Upper lobe of right lung (tissue), 1 donor: ENCODE results near the gene KIF1A. TPM values are rescaled to one million over a fixed set of nuclear protein-coding genes. Genes with fewer than 3 reads are reported as not detected.

Source experiments
- ATAC-seq: fragments of 200-7000 bp; cut with Tn5 transposase; one replicate; pipeline ENCODE4 v1.9.1; 2020; ENCODE audit warnings: mild to moderate bottlenecking, moderate library complexity
- DNase-seq: peaks from one replicate; pipeline ENCODE4 v3.0.0-alpha.2; 2020
- H3K27ac ChIP-seq: fragments of 200-600 bp; one replicate; pipeline ENCODE4 v1.8.0; 2022
- H3K27me3 ChIP-seq: fragments of 200-600 bp; one replicate; pipeline ENCODE4 v1.8.0; 2022; ENCODE audit warnings: mild to moderate bottlenecking
- H3K36me3 ChIP-seq: fragments of 200-600 bp; one replicate; pipeline ENCODE4 v1.8.0; 2022
- H3K4me1 ChIP-seq: fragments of 200-600 bp; one replicate; pipeline ENCODE4 v1.8.0; 2022
- H3K4me3 ChIP-seq: fragments of 200-600 bp; one replicate; pipeline ENCODE4 v1.8.0; 2022; ENCODE audit warnings: mild to moderate bottlenecking
- H3K9me3 ChIP-seq: fragments of 200-600 bp; one replicate; pipeline ENCODE4 v1.8.0; 2022
- intact Hi-C: fragments of 100-400 bp; cut with DNase I; formaldehyde crosslinking; loops from one replicate; pipeline ENCODE4 v1.11.0; 2022
- total RNA-seq: library from RNA; stranded (reverse); fragmentation: NEBNext Ultra II Directional; extraction: Animal tissue kit (Norgen Biotek cat#: 25700); gene quantifications from one replicate; pipeline ENCODE4 v1.2.1, GENCODE V29; 2021
- TF ChIP-seq, protein P1 (sequence below): fragments of 200-600 bp; IDR thresholded peaks from one replicate; pipeline ENCODE4 v1.8.0; 2022; ENCODE audit warnings: antibody characterized with exemption
- donor health status: DM: no; HTN: yes; CAD: no; lungs with severe emphysema.

Gene KIF1A
- total RNA-seq, 1 donor from 2014 or later, result 0.81 TPM

DNA sequence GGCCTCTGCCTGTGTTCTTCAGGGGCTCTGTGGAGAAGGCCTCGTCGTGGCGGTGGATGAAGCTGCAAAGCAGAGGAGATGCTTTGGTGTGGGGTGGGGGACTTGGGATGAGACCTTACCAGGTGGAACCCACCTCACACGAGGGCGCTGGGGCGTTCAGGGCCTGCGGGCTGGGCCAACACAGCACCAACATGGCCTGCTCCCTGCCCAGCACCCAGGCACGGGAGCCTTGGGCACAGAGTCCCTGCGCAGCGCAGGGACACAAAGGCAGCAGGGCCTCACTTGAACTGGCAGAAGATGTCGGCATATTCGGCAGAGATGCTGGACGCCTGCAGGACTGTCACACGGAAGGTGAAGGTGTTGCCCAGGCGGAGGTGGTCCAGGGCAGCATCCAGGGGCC, 74.6 kb downstream of the KIF1A start:
- TF ChIP-seq, protein P1, sequence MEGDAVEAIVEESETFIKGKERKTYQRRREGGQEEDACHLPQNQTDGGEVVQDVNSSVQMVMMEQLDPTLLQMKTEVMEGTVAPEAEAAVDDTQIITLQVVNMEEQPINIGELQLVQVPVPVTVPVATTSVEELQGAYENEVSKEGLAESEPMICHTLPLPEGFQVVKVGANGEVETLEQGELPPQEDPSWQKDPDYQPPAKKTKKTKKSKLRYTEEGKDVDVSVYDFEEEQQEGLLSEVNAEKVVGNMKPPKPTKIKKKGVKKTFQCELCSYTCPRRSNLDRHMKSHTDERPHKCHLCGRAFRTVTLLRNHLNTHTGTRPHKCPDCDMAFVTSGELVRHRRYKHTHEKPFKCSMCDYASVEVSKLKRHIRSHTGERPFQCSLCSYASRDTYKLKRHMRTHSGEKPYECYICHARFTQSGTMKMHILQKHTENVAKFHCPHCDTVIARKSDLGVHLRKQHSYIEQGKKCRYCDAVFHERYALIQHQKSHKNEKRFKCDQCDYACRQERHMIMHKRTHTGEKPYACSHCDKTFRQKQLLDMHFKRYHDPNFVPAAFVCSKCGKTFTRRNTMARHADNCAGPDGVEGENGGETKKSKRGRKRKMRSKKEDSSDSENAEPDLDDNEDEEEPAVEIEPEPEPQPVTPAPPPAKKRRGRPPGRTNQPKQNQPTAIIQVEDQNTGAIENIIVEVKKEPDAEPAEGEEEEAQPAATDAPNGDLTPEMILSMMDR, result no peak

DNA sequence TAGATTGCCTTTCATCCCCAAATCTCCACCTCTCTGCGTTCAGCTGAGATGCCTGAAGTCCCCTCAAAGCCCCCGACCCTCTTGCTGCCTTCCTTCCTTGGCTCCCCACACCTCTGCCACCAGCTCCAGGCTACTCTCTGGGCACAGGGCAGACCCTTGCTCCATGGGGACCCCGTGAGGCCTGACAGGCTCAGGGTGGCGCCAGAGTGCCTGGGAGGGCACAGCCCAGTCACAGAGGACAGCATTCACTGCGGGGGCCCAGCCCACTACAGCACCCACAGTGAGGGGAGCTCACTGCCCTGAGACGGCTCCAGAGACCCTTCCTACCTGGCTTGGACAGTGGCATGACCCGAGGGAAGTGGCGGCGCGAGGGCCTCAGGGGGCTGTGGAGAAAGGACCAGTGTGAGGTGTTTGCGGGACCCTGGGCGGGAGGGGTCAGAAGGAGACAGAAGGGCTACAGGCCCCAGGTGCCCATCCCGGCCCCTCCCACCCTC, 77.4 kb downstream of the KIF1A start:
- Histone ChIP-seq H3K4me3 (no peak overlapping the region), H3K27me3 (no peaks in the 10 kb centered on the region), H3K27ac (no peak overlapping the region), H3K36me3 (no peaks in the 10 kb centered on the region), H3K4me1 (no peaks in the 10 kb centered on the region), H3K9me3 (no peaks in the 10 kb centered on the region)
- TF ChIP-seq, protein P1, result no peak
- ATAC-seq (no peak), DNase-seq (no peak)
- intact Hi-C loops, result no loop called here

More for the DNA sequence above, 74.6 kb downstream of the KIF1A start:
- H3K4me3 ChIP-seq, result no peak overlapping the region
- no peak overlapping the region for H3K27ac ChIP-seq
- ATAC-seq (no peak), DNase-seq (no peak)
- H3K9me3 ChIP-seq, result no peaks in the 10 kb centered on the region
- no peaks in the 10 kb centered on the region for H3K36me3 ChIP-seq
- H3K27me3 ChIP-seq, result no peaks in the 10 kb centered on the region
- intact Hi-C loops, result no loop called here
- H3K4me1 ChIP-seq, result no peaks in the 10 kb centered on the region

DNA sequence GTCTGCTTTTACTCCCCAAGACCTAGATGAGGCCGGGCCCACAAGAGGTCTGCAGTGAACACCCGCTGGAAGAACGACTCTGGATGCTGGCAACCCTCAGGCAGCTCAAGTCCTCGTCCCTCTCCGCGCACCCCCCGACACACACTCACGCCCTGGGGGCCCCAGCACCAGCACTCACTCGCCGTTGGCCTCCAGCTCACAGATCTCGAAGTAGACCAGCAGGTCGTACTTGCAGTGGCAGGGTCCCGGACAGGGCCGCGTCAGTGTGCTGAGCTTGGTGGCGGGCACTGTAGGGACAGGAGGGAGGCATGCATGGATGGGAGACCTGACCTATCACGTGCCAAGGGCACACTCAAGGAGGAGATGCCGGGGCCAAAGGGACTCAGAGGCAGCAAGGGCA, 78.9 kb downstream of the KIF1A start:
- intact Hi-C loops, result no loop called here
- Histone ChIP-seq H3K4me3 (no peak overlapping the region), H3K27me3 (no peaks in the 10 kb centered on the region), H3K27ac (no peak overlapping the region), H3K4me1 (no peaks in the 10 kb centered on the region), H3K36me3 (no peaks in the 10 kb centered on the region), H3K9me3 (no peaks in the 10 kb centered on the region)
- ATAC-seq (no peak), DNase-seq (no peak)
- TF ChIP-seq, protein P1, result no peak

DNA sequence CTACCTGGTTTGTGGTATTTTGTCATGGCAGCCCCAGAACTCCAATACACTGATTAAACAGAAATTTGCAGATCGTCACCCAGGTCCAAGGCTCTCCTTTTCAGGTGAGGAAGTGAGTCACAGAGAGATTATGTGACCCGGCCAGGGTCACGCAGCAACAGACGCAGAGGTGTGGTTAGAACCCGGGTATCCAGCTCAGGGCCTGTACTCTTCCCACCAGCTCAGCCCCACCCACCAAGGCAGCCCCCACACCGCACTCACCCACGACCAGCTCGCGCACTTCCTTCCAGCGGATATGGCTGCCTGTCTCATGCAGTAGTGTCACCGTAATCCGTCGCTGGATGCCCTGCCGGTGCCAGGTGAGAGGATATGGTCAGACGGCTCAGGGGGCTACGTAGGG, 80.2 kb downstream of the KIF1A start:
- H3K27ac ChIP-seq, result no peak overlapping the region
- TF ChIP-seq, protein P1, result no peak
- H3K4me1 ChIP-seq, result no peaks in the 10 kb centered on the region
- intact Hi-C loops, result no loop called here
- H3K27me3 ChIP-seq, result no peaks in the 10 kb centered on the region
- DNase-seq (no peak), ATAC-seq (no peak)
- H3K4me3 ChIP-seq, result no peak overlapping the region
- no peaks in the 10 kb centered on the region for H3K36me3 ChIP-seq
- no peaks in the 10 kb centered on the region for H3K9me3 ChIP-seq

GRCh38 chr2:240737958-240738357, 82.1 kb downstream of the KIF1A start:
- no peaks in the 10 kb centered on the region for H3K36me3 ChIP-seq
- intact Hi-C loops, result no loop called here
- no peak for DNase-seq

More at GRCh38 chr2:240737958-240738357, 82.1 kb downstream of the KIF1A start:
- H3K27ac ChIP-seq, result no peak overlapping the region
- no peaks in the 10 kb centered on the region for H3K27me3 ChIP-seq
- H3K9me3 ChIP-seq, result no peaks in the 10 kb centered on the region
- ATAC-seq, result no peak
- H3K4me1 ChIP-seq, result no peaks in the 10 kb centered on the region
- no peak overlapping the region for H3K4me3 ChIP-seq
- TF ChIP-seq, protein P1, result no peak
